ENCODE results near the gene MOCOS.
A peak's percentile ranks its signal among the peaks of the same experiment; 100 is the strongest.

Gene MOCOS, protein sequence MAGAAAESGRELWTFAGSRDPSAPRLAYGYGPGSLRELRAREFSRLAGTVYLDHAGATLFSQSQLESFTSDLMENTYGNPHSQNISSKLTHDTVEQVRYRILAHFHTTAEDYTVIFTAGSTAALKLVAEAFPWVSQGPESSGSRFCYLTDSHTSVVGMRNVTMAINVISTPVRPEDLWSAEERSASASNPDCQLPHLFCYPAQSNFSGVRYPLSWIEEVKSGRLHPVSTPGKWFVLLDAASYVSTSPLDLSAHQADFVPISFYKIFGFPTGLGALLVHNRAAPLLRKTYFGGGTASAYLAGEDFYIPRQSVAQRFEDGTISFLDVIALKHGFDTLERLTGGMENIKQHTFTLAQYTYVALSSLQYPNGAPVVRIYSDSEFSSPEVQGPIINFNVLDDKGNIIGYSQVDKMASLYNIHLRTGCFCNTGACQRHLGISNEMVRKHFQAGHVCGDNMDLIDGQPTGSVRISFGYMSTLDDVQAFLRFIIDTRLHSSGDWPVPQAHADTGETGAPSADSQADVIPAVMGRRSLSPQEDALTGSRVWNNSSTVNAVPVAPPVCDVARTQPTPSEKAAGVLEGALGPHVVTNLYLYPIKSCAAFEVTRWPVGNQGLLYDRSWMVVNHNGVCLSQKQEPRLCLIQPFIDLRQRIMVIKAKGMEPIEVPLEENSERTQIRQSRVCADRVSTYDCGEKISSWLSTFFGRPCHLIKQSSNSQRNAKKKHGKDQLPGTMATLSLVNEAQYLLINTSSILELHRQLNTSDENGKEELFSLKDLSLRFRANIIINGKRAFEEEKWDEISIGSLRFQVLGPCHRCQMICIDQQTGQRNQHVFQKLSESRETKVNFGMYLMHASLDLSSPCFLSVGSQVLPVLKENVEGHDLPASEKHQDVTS

DNA sequence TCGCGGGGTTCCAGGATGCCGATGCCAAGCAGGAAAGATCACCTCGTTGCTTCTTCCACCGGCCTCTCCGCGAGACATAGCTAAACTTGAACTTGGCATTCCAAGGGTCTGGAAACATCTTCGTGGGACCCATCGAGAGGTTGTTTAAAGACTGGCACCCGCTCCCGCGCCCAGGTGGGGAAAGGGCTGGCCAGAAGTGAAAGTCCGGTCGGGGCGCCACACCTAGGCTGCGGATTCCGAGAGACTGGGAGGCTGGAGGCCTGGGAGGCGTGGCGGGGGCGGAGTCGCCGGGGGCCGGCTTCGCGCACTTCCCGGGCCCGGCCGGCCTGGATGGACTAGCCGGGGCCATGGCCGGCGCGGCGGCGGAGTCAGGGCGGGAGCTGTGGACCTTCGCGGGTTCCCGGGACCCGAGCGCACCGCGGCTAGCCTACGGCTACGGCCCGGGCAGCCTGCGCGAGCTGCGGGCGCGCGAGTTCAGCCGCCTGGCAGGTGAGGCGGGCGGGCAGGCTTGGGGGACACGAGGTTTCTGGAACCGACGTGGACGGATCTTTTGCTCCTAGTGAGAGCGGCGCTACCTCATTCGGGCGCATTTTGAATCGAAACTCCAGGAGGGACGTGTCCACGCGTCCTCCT lies at the start of gene MOCOS:
TSS of gene MOCOS (plus strand) at position 305 of the 633 bp plus-strand sequence. CDS start at position 348, 43 bp downstream.
- H3K27ac ChIP-seq = peak within 1 kb of the TSS; percentile 60
- no peak for TF ChIP-seq ZFX (IDR thresholded peaks at IDR 0.05; ENCODE audit: borderline replicate concordance)
- TF ChIP-seq, protein P1, sequence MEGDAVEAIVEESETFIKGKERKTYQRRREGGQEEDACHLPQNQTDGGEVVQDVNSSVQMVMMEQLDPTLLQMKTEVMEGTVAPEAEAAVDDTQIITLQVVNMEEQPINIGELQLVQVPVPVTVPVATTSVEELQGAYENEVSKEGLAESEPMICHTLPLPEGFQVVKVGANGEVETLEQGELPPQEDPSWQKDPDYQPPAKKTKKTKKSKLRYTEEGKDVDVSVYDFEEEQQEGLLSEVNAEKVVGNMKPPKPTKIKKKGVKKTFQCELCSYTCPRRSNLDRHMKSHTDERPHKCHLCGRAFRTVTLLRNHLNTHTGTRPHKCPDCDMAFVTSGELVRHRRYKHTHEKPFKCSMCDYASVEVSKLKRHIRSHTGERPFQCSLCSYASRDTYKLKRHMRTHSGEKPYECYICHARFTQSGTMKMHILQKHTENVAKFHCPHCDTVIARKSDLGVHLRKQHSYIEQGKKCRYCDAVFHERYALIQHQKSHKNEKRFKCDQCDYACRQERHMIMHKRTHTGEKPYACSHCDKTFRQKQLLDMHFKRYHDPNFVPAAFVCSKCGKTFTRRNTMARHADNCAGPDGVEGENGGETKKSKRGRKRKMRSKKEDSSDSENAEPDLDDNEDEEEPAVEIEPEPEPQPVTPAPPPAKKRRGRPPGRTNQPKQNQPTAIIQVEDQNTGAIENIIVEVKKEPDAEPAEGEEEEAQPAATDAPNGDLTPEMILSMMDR (IDR thresholded peaks at IDR 0.05) = no peak

DNA sequence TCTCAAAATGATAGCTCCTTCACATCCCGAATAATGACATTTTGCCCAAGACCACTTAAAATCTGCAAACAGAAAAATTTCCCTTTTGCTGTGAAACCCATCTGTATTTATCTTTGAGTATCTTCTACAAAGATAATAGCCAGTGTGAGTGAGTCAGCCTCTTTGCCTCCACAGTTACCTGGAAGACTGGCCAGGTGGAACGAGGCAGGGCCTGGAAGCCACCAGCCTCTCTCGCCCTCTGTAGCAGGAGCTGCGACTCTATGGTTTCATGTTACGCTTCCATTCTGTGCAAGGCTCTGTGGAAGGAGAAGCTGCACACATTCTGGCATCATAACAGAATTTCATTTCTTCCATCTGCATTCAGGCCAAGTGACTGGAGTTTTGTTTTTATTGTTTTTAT lies 48.1 kb upstream of the MOCOS start:
- H3K27ac ChIP-seq = no peak overlapping the region
- no peak for TF ChIP-seq ZFX (IDR thresholded peaks at IDR 0.05; ENCODE audit: borderline replicate concordance)
- TF ChIP-seq, protein P1 (IDR thresholded peaks at IDR 0.05) = no peak

DNA sequence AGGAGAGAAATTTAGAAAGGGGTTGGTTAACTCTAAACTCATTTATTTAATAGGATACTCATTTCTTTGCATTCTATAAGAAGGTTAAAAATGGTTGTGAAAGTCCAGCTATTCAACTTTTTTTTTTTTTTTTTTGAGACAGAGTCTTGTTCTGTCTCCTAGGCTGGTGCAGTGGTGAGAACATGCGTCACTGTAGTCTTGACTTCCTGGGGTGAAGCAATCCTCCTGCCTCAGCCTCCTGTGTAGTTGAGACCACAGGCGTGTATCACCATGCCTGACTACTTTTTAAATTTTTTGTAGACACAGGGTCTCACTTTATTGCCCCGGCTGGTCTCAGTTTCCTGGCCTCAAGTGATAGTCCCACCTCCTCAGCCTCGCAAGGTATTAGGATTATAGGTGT lies 45.7 kb upstream of the MOCOS start:
- TF ChIP-seq ZFX (IDR thresholded peaks at IDR 0.05; ENCODE audit: borderline replicate concordance) = no peak
- TF ChIP-seq, protein P1 (IDR thresholded peaks at IDR 0.05) = no peak
- no peak overlapping the region for H3K27ac ChIP-seq

DNA sequence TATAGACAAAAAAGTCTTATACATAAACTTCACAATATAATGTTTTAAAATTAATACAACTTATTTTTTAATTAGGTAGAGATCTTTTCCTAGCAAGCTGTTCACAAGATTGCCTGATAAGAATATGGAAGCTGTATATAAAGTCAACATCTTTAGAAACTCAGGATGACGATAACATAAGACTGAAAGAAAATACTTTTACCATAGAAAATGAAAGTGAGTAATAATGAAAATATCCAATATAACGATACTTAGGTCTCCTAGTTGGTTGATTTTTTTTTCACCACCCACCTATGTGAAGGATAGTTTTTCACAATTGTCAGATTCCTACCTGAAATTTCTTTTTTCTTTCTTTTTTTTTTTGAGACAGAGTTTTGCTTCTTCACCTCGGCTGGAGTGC lies 44.5 kb upstream of the MOCOS start:
- no peak overlapping the region for H3K27ac ChIP-seq
- TF ChIP-seq ZFX (IDR thresholded peaks at IDR 0.05; ENCODE audit: borderline replicate concordance) = no peak
- TF ChIP-seq, protein P1 (IDR thresholded peaks at IDR 0.05) = no peak

DNA sequence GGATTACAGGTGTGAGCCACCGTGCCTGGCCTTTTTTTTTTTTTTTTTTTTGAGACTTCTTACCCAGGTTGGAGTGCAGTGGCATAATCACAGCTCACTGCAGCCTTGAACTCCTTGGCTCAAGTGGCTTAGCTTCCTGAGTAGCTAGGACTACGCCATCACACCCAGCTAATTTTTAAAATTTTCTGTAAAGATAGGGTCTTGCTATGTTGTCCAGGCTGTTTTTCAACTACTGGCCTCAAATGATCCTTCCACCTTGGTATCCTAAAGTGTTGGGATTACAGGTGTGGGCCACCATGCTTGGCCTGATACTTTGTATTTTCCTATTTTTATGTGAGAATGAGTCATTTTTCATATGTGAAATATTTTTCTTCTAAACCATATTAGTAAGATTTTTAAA lies 43.9 kb upstream of the MOCOS start:
- TF ChIP-seq, protein P1 (IDR thresholded peaks at IDR 0.05) = no peak
- TF ChIP-seq ZFX (IDR thresholded peaks at IDR 0.05; ENCODE audit: borderline replicate concordance) = no peak
- H3K27ac ChIP-seq = no peak overlapping the region

DNA sequence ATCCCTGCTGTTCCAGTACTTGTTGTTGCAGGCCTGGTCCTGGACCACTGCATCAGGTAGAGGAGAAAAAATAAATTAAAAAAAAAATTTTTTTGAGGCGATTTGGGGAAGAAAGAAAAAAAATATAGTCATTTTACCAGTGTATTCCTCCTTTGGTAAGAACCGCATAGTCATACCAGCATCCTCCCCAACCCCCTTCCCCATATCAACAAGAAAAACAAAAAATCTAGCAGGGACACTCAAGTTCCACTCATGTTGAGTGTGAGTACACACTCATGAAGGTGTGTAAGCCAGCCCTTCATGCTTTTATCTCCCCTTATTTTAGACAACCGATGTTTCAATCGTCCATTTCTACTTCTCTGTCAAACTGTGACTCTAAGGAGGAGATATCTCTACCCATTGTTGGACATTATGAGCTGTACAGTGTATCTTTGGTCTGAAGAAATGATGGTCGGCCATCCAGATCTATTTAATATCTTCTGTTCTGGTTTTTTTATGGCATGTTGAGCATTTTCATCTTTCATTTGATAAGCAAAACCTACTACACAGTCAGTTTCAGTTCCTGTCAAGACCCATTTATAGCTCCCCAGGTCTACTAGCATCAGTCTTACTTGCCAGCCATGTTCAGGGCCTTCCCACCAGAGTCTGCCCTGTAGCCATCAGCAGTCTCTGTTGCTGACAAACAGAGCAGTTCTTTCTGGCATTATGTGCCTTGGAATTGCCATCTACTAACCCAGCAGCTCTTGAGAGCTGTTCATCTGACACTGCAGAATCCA lies 37.6 kb upstream of the MOCOS start:
- no peak overlapping the region for H3K27ac ChIP-seq
- TF ChIP-seq, protein P1 (IDR thresholded peaks at IDR 0.05) = no peak
- no peak for TF ChIP-seq ZFX (IDR thresholded peaks at IDR 0.05; ENCODE audit: borderline replicate concordance)
